Activated CD8-positive, alpha-beta memory T cell treated with anti-CD3 and anti-CD28 coated beads, Interleukin-2, amount 50 U/mL, for 24 hours (primary cell): ENCODE results near the gene SNTG2.
"Not testable (repeated sequence)": the region's sequence is repeated elsewhere in the genome, so short reads cannot be mapped to it uniquely, and the experiment has no call there.

Source experiments
- DNase-seq: peaks from one replicate; pipeline ENCODE4 v3.0.0-alpha.2; 2020; ENCODE audit errors: extremely low read depth

The SNTG2 gene

GRCh38 chr2:950080-950966 lies at the start of gene SNTG2:
Gene SNTG2, plus strand, starts transcription at chr2:950849. Its CDS starts 148 bp downstream, at chr2:950997.
- peak; percentile 7 for DNase-seq

DNA sequence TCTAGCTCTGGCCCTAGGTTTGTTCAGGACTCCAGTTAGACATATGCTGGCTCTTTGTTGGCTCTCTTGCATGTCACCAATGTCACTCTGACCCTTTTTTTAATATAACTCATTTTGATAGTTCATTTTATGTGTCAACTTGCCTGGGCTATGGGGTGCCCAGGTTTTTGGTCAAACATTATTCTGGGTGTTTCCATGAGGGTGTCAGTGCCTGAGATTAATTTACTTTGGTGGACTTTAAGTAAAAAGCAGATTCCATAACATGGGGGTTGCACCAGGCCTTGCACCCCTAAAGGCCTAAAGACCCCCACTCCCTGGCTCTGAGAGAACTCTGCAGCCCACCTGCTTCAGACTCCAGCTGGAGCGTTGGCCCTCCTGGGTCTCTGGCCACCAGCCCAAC lies 48.1 kb upstream of the SNTG2 start:
- no peak for DNase-seq

DNA sequence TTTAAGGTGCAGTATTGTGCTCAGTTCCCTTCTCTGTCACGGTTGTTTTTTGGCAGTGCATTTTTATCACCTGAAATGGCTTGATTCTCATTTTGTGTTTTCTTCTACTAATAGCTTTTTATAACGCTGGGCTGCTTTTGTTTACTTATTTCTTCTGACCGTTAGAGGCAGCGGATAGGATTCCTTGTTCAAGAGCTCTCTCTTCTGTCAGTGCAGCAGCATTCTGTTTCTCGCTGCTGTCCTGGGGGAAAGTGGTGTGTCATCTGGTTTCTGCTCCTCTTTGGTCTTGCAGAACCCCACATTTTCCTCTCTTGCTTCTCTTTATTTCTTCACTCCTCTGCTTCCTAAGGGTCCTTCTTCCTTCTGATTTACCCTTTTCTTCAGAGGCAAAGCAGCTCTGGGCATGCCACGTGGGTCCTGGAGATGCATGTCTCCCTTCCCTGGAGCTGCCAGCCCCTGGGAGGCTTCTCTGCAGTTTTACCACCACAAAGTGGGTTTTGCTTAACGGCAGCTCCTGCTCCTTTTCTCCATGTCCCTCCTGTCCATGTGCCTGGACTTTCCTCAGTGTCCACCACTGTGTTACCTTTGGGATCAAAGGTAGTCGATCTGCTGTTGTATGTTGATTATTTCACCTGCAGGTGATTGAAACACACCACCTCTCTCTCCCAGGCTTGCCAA lies 47.3 kb upstream of the SNTG2 start:
- no peak for DNase-seq

DNA sequence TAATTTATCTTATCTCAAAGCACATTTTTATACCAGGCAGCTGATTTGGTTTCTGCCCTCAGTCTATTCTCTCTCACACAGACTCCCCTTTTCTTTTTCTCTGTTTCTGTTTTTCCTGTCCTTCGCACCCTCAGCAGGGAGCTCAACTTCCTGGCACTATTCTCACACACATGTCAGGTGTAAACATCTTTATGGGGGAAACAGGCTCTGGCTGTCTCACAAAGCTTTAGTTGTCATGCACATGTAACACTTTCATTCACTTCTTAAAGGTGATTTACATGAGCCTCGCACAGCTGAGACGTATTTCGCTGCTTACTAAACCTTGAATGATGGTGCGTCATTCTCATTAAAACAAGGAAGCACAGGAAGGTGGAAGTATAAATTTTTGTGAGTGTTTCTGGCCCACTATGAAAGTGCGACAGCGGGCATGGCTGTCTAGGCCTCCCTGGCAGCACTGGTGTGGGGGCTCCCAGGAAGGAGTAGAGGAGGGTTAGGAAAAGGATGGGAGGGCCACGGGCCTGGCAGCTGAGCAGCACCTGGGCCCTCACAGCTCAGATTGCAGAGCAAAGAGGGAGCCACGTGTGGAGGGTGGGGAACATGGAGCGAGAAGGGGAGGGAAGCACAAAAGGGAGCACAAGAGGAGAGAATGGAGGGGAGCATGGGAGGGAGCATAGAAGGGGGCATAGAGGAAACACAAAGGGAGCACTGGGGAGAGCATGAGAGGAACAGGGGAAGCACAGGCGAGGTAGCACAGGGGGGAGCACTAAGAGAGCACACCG lies 46.2 kb upstream of the SNTG2 start:
- DNase-seq, result no peak

DNA sequence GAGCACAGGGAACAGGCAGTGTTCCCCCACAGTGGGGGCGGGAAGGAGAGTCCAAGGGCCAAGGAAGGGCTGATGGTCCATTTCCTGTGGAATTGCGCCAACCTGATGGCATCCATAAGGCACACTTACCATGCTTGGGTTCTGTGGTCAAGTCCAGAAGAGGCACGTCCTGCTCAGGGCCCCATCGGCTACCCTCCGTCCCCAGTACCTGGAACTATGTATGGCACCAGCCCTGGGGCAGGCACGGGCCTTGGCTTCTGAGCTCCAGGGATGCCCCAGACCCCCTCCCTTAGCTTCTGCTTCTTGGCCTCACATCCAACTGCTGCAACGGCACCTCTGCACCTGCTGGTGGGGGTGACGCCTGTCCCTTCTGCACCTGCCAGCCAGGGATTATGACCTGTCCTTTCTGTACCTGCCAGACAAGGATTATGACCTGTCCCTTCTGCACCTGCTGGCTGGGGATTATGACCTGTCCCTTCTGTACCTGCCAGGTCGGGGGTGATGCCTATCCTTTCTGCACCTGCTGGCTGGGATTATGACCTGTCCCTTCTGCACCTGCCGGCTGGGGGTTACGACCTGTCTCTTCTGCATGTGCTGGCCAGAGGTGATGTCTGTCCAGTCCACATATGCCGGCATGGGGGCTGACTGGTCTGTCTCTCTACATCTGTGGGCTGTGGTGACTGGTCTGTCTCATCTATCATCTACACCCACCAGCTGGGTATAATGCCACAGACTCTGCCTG lies 45.4 kb upstream of the SNTG2 start:
- DNase-seq, result no peak

DNA sequence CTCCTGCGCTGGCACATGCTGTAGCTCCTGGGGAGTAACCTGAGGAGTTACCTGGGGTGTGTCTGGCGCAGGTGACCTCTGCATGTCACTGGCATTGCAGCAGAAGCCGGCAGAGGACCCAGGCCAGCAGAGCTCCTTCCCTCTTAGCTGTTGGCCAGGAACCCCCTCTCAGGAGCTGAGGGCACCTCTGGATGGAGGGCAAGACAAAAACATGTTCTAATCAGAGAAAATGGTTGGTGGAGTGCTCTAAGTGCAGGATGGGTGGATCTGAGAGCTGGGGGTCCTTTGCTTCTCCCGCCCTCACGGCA lies 44.9 kb upstream of the SNTG2 start:
- no peak for DNase-seq

GRCh38 chr2:907706-908105 lies 42.9 kb upstream of the SNTG2 start:
- no peak for DNase-seq

- DNase-seq, result no peak
Measured at GRCh38 chr2:908568-908967, 42.1 kb upstream of the SNTG2 start.

- DNase-seq, result not testable (repeated sequence)
Measured at GRCh38 chr2:909764-910379, 40.8 kb upstream of the SNTG2 start.

DNA sequence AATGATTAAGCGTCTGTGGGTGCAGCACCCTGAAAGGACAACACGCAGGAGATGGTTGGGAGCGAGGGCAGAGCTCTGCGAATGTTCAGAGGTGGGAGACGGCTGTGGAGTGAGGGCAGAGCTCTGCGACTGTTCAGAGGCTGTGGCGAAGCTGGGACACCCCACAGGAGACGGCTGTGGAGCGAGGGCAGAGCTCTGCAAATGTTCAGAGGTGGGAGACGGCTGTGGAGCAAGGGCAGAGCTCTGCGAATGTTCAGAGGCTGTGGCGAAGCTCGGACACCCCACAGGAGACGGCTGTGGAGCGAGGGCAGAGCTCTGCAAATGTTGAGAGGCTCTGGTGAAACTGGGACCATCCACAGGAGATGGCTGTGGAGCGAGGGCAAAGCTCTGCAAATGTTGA lies 40.0 kb upstream of the SNTG2 start:
- no peak for DNase-seq

DNA sequence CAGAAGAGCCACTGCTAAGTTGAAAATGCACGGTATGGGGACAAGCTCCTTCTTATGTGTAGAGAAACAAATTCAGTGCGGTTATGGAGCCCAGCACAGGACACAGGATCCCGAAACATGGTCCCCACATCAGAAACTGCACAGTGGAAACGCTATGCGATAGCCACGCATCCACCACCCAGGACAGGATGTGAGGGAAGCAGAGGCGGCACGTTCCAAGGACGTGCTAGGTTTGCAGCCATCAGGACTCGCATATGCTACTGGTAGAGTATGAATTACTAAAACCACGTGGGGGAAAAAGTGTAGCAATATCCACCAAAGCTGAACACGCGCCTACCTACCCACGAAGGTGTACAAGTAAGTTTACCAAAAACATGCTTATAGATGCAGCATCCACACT lies 34.7 kb upstream of the SNTG2 start:
- DNase-seq, result no peak

DNA sequence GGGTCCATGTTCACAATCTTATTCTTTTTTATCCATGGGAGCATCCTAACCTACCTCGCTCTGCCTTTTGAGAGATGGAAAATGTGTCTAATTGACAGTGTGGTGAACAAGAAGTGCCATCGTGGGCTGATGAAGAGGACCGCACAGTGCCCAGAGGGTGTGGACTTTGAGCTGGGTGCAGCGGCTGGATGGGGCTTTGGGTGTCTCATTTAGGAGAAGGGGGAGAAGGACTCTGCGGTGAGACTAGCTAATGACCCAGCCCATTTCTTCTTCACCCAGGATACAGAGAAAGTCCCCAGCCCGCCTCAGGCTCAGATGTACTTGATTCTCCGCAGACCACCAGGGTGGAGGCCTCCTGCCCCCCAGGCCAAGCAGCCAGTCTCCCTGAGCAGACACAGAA lies 33.7 kb upstream of the SNTG2 start:
- no peak for DNase-seq

DNA sequence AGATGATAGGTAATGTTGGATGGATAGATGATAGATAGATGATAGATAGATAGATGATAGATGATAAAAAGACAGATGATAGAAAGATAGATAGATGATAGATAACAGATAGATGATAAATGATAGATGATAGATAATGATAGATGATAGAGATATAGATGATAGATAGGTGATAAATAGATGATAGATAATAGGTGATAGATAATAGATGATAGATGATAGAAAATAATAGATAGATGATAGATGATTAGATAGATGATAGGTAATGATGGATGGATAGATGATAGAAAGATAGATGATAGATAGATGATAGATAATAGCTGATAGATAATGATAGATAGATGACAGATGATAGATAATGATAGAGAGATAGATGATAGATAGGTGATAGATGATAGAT lies 31.0 kb upstream of the SNTG2 start:
- DNase-seq, result no peak

- no peak for DNase-seq
Measured at GRCh38 chr2:920573-920972, 30.1 kb upstream of the SNTG2 start.

- no peak for DNase-seq
Measured at GRCh38 chr2:920999-921398, 29.6 kb upstream of the SNTG2 start.

DNA sequence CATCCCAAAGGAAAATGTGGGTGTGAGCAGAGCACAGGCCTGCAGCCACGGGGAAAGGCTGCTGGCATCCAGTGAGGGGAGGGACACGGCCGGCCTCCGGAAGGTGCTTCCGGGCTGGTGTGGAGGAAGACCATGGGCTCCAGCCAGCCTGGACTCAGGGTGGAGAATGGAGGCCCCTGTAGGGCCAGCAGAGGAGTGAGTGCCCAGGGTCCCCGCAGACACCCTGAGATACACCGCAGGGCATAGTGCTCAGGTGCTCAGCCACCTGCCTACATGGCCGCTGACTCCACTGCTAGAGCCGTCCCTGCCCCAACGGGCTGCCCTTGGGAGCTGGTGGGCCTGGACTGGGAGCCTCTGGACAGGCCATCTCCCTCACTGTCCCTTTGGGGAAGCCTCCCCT lies 28.5 kb upstream of the SNTG2 start:
- DNase-seq, result no peak

DNA sequence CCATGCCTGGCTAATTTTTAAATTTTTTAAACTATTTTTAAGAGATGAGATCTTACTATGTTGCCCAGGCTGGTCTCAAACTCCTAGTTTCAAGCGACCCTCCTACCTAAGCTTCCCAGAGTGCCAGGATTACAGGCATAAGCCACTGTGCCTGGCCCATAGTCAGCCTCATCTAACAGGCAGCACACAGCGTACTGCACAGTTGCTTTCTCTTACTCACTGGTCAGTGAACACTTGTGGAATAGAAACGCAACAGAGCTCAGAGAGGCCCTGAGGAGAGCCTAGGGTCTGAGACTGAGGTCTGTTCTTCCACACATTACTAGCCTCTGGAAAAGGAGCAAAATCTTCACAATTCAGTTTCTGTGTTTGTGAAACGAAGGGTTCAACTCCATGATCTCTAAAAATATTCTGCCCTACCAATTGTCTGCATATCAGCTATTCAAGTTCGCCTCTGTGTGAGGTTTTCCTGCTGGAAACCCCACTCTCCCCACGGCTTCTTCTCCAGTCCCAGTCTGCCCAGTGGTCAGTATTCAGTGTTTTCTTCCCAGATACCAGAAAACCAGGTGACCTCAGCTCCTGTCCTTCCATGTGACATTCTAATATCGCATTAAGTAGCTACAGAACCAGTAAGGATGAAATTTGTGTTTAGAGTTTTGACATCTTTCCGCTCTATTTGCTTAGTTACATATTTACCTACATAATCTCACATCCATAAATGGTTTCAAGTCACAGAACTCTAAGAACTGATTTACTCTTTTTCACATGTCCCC lies 26.6 kb upstream of the SNTG2 start:
- DNase-seq, result no peak

DNA sequence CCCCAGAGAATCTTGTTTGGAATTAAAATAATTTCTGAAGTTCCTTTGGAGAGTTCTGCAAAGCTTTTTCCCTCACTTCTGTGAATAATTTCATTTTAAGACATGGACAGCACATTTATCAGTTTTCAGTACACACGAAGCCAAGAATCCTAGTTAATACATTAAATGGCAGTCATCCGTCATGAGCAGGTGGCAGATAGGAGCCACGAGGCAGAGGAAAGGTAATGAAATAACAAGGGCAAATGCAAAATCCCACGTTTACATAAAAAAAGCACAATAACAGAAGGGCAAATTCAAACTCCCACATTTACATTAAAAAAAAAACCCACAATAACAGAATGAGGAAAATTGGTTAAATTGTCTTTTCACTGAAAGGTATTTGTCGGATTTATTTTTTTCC lies 25.9 kb upstream of the SNTG2 start:
- DNase-seq, result no peak

DNA sequence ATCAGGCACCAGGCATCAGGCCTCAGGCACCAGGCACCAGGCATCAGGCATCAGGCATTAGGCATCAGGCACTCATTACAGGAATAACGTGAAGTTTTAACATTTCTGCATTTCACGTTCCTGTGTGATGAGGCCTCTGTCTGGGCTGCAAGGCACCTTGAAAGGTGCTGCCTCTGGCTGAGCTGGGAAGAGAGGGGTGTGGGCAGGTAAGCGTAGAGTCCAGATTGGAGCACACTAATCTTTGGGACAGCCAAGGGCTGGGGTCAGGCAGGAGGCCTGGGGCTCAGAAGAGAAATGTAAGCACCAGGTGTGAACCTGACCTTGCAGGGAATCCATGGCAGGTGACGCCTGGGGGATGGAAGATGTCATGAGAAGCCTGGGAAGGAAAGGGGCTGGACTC lies 25.3 kb upstream of the SNTG2 start:
- no peak for DNase-seq

- DNase-seq, result no peak
Measured at GRCh38 chr2:925711-926110, 24.9 kb upstream of the SNTG2 start.

GRCh38 chr2:926259-926793 lies 24.3 kb upstream of the SNTG2 start:
- no peak for DNase-seq
